Endothelial cell of umbilical vein (primary cell): Measurements from ENCODE around the gene NUPR1.

Source experiments
- EZH2 ChIP-seq: IDR thresholded peaks from 2 replicates; pipeline ENCODE4 v1.6.1; 2012; ENCODE audit warnings: borderline replicate concordance, low read depth, mild to moderate bottlenecking, moderate library complexity, low read length, inconsistent platforms; ENCODE audit not compliant: severe bottlenecking
- FOS ChIP-seq: IDR thresholded peaks from 2 replicates; pipeline ENCODE4 v1.6.1; 2011; ENCODE audit warnings: mild to moderate bottlenecking, low read length, moderate library complexity, borderline replicate concordance; ENCODE audit not compliant: insufficient read depth
- GATA2 ChIP-seq: IDR thresholded peaks from 2 replicates; pipeline ENCODE4 v1.7.0; 2011; ENCODE audit warnings: low read depth, mild to moderate bottlenecking, moderate library complexity, mixed read lengths, low read length; ENCODE audit not compliant: insufficient read length, insufficient read depth
- JUN ChIP-seq: IDR thresholded peaks from 2 replicates; pipeline ENCODE4 v1.6.1; 2011; ENCODE audit warnings: borderline replicate concordance, low read depth; ENCODE audit not compliant: insufficient read length, insufficient read depth
- POLR2A ChIP-seq: IDR thresholded peaks from 2 replicates; pipeline ENCODE4 v1.6.1; 2012; ENCODE audit warnings: low read depth, mild to moderate bottlenecking, control low read depth, low read length
- POLR2AphosphoS5 ChIP-seq: IDR thresholded peaks from 2 replicates; pipeline ENCODE4 v1.6.1; 2012; ENCODE audit warnings: low read depth, mild to moderate bottlenecking, control low read depth, low read length, moderate library complexity; ENCODE audit not compliant: insufficient read depth
- TF ChIP-seq, protein P1 (sequence below), 2 donors: IDR thresholded peaks; 1 replicate in 1 of 2; 2 replicates in 1 of 2; pipeline ENCODE4 v1.5.1; 2011; ENCODE audit warnings: low read length in 2 of 2, mild to moderate bottlenecking in 2 of 2, moderate library complexity in 2 of 2, control low read depth in 1 of 2, inconsistent platforms in 1 of 2, low read depth in 1 of 2; ENCODE audit not compliant: insufficient read depth in 1 of 2; ENCODE audit errors: extremely low read depth in 1 of 2
- TF ChIP-seq, protein P2 (sequence below): IDR thresholded peaks from 2 replicates; pipeline ENCODE4 v1.6.1; 2011; ENCODE audit not compliant: insufficient read depth, insufficient read length

DNA sequence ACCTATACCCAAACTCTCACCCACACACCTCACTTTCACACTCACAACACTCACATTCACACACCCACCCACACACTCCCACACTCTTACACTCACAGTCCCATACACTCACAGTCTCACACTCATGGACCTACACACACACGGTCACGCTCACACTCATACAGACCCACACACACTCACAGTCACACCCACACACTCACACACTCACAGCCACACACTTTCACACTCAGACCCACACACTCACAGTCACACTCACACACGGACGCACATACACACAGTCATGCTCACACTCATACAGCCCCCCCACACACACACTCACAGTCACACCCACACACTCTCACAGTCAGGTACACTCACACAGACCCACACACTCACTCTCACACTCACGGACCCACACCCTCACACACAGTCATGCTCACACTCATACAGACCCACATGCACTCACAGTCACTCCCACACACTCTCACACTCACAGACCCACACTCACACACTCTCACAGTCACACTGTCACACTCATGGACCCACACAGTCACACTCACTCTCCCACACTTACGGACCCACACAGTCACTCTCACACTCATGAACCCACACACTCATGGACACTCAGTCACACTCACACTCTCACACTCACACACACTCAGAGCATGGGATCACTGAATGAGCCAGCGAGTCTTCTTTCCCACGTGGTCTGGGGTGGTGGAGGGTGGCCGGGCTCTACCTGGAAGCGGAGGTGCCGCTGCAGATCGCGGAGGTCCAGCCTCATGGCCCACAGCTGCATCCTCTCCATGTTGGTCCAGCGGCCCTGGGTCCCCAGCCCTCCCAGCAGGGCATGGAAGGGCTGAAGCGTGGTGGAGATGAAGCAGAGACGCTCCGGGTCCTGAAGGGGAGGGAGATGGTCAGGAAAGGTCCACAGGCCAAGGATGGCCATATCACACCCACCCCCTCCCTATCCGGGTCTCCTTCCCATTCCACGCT is 37.2 kb downstream of the NUPR1 start:
- TF ChIP-seq EZH2 (no peak), POLR2A (no peak), JUN (no peak), GATA2 (no peak), POLR2AphosphoS5 (no peak), FOS (no peak)
- TF ChIP-seq, protein P1, sequence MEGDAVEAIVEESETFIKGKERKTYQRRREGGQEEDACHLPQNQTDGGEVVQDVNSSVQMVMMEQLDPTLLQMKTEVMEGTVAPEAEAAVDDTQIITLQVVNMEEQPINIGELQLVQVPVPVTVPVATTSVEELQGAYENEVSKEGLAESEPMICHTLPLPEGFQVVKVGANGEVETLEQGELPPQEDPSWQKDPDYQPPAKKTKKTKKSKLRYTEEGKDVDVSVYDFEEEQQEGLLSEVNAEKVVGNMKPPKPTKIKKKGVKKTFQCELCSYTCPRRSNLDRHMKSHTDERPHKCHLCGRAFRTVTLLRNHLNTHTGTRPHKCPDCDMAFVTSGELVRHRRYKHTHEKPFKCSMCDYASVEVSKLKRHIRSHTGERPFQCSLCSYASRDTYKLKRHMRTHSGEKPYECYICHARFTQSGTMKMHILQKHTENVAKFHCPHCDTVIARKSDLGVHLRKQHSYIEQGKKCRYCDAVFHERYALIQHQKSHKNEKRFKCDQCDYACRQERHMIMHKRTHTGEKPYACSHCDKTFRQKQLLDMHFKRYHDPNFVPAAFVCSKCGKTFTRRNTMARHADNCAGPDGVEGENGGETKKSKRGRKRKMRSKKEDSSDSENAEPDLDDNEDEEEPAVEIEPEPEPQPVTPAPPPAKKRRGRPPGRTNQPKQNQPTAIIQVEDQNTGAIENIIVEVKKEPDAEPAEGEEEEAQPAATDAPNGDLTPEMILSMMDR (IDR thresholded peaks at IDR 0.05; ENCODE audit: extremely low read depth in 1 of 2, insufficient read depth in 1 of 2, low read depth in 1 of 2, low read length in 2 of 2): no peak
- TF ChIP-seq, protein P2, sequence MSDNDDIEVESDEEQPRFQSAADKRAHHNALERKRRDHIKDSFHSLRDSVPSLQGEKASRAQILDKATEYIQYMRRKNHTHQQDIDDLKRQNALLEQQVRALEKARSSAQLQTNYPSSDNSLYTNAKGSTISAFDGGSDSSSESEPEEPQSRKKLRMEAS: no peak
